Colonic mucosa (tissue), 4 donors: ENCODE measurements around the gene BOD1L1. TPM values are rescaled to one million over a fixed set of nuclear protein-coding genes. Genes with fewer than 3 reads are reported as not detected.

Experiments used
- DNase-seq: peaks from one replicate; pipeline ENCODE4 v3.0.0-alpha.2; 2020
- H3K27ac ChIP-seq: fragments of 200-600 bp; one replicate; pipeline ENCODE4 v1.8.0; 2021
- H3K27me3 ChIP-seq: fragments of 200-600 bp; one replicate; pipeline ENCODE4 v1.8.0; 2021
- H3K36me3 ChIP-seq: fragments of 200-600 bp; one replicate; pipeline ENCODE4 v1.8.0; 2021
- H3K4me1 ChIP-seq: fragments of 200-600 bp; one replicate; pipeline ENCODE4 v1.8.0; 2021; ENCODE audit warnings: mild to moderate bottlenecking
- H3K4me3 ChIP-seq: fragments of 200-600 bp; one replicate; pipeline ENCODE4 v1.8.0; 2021
- H3K9ac ChIP-seq, 2 donors: one replicate each; pipeline ENCODE4 v1.7.0; 2013; ENCODE audit warnings: control low read depth in 2 of 2, low read depth in 2 of 2, low read length in 2 of 2
- H3K9me3 ChIP-seq: fragments of 200-600 bp; one replicate; pipeline ENCODE4 v1.8.0; 2021
- CTCF ChIP-seq: fragments of 200-600 bp; IDR thresholded peaks from one replicate; pipeline ENCODE4 v1.8.0; 2022; ENCODE audit warnings: antibody characterized with exemption, mild to moderate bottlenecking
- intact Hi-C: fragments of 100-400 bp; cut with DNase I; formaldehyde crosslinking; loops from one replicate; pipeline ENCODE4 v1.14.1; 2022
- total RNA-seq, 2 donors: library from RNA; stranded (reverse); fragmentation: NEBNext Ultra II Directional in 1 of 2; extraction: Animal tissue kit (Norgen Biotek cat#: 25700) in 1 of 2; gene quantifications; one replicate each; pipeline ENCODE4 v1.2.1, GENCODE V29; 2021
- donor health status: healthy.
- donor health status: DM: no; HTN: no; CAD: no.
- donor health status: DM: no; HTN: no; CAD: no.

BOD1L1 gene
- 10 to 100 TPM; 20.7 to 24.7 TPM for total RNA-seq

- no peaks in the 10 kb centered on the region for H3K9me3 ChIP-seq
- H3K27ac ChIP-seq: peak within 1 kb of the TSS; percentile 82
- H3K36me3 ChIP-seq: no peaks in the 10 kb centered on the region
- TF ChIP-seq CTCF: no peak
- intact Hi-C loops: no loop called here
- peak; percentile 95 for DNase-seq
- no peaks in the 10 kb centered on the region for H3K27me3 ChIP-seq
- peak within 1 kb of the TSS; percentile 93 for H3K4me3 ChIP-seq
- H3K4me1 ChIP-seq: peaks cover 4% of the 10 kb centered on the region
- peak within 1 kb of the TSS; percentile 90 to 91 for H3K9ac ChIP-seq
Measured at GRCh38 chr4:13627606-13628311, at the start of gene BOD1L1. Gene BOD1L1 (minus strand): TSS chr4:13627725. CDS start chr4:13627587, 138 bp downstream.

GRCh38 chr4:13674971-13675370, 47.4 kb upstream of the BOD1L1 start:
- H3K27me3 ChIP-seq: no peaks in the 10 kb centered on the region
- no peak overlapping the region for H3K9ac ChIP-seq
- no peaks in the 10 kb centered on the region for H3K36me3 ChIP-seq
- no peaks in the 10 kb centered on the region for H3K4me1 ChIP-seq
- H3K9me3 ChIP-seq: no peaks in the 10 kb centered on the region
- no peak overlapping the region for H3K27ac ChIP-seq
- no peak for DNase-seq
- H3K4me3 ChIP-seq: no peak overlapping the region
- TF ChIP-seq CTCF: no peak
- intact Hi-C loops: no loop called here

DNA sequence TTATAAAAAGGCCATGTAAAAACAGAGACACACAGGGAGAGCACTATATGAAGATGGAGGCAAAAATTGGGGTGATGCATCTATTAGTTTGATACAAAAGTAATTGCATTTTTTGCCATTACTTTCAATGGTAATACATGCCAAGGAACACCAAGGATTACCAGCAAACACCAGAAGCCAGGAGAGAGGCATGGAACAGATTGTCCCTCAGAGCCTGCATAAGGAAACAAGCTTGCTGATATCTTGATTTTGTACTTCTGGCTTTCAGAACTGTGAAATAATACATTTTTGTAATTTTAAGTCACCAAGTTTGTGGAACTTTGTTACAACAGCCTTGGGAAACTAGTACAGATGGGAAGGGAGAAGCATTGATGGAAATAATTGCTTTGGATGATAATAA, 45.6 kb upstream of the BOD1L1 start:
- intact Hi-C loops: no loop called here
- no peak for TF ChIP-seq CTCF
- no peak for DNase-seq

DNA sequence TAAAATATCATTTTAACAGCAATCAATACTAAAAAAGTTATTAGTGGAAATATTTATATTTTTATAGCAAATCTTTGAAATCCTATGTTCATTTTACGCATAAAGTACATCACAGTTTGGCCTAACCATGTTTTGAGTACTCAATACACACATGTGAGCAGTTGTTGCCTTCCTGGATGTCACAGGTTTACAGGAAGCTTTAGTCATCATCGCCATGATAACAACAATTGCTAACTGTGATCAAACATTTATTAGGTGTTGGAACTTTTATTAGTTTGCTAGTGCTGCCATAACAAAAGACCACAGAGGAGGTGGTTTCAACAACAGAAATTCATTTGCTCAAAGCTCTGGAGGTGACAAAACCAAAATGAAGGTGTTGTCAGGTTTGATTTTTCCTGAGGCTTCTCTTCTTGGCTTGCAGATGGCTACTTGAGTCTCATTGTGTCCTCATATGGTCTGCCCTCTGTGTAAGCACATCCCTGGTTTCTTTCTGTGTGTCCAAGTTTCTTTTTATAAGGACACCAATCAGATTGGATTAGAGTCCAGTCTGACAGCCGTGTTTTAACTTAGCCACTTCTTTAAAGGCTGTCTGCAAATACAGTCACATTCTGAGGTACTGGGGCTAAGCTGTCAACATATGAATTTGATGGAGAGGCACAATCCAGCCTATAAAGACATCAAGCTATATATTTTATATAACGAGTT, 43.1 kb upstream of the BOD1L1 start:
- H3K9me3 ChIP-seq: no peaks in the 10 kb centered on the region
- H3K36me3 ChIP-seq: no peaks in the 10 kb centered on the region
- intact Hi-C loops: no loop called here

More for the DNA sequence above, 45.6 kb upstream of the BOD1L1 start:
- Histone ChIP-seq H3K4me3 (no peak overlapping the region), H3K36me3 (no peaks in the 10 kb centered on the region), H3K9me3 (no peaks in the 10 kb centered on the region), H3K9ac (no peak overlapping the region), H3K27ac (no peak overlapping the region), H3K4me1 (no peaks in the 10 kb centered on the region), H3K27me3 (no peaks in the 10 kb centered on the region)

More for the DNA sequence above, 43.1 kb upstream of the BOD1L1 start:
- Histone ChIP-seq H3K9ac (no peak overlapping the region), H3K4me1 (no peaks in the 10 kb centered on the region), H3K27ac (no peak overlapping the region), H3K27me3 (no peaks in the 10 kb centered on the region), H3K4me3 (no peak overlapping the region)
- TF ChIP-seq CTCF: no peak
- no peak for DNase-seq
